HG03095 (cell line): Measurements from ENCODE around the gene C2CD4D.
A peak's percentile ranks its signal among the peaks of the same experiment; 100 is the strongest.

Source experiments
- ATAC-seq: cut with Tn5 transposase; IDR thresholded peaks from one replicate; pipeline ENCODE4 v1.9.1; 2021; ENCODE audit warnings: moderate library complexity; ENCODE audit not compliant: unreplicated experiment

The C2CD4D gene

DNA sequence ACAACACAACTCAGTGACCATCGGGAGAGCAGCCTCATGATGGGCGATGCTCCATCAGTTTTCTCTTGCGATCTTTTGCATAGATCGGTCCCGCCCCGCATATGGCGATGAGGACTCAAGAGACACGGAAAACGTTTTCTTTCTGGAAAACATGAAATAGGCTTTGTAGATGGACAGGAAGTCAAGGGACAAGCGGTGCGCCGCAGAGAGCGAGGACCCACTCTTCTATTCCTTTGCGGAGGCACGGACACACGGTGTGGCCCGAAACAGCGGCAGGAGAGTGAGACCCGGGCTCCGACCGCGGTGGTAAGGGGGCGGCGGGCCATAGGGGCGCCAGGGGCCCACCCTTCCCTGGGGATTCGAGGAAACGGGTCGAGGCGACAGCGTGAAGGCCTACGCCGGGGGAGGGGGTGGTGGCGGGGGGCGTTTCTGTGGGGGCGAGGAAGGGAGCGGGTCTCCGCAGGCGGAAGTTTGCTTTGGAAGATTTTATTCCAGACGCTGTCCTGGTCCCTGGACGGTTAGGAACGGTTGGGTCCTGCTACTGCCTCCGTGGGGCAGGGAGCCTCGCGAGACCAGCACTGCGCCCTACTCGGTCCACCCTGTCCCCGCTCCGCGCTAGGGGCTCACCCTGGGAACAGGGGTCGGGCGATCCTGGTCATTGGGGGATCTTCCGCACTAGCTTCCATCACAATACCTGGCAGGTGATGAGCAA is 48.5 kb downstream of the C2CD4D start:
- peak; percentile 3 for ATAC-seq

DNA sequence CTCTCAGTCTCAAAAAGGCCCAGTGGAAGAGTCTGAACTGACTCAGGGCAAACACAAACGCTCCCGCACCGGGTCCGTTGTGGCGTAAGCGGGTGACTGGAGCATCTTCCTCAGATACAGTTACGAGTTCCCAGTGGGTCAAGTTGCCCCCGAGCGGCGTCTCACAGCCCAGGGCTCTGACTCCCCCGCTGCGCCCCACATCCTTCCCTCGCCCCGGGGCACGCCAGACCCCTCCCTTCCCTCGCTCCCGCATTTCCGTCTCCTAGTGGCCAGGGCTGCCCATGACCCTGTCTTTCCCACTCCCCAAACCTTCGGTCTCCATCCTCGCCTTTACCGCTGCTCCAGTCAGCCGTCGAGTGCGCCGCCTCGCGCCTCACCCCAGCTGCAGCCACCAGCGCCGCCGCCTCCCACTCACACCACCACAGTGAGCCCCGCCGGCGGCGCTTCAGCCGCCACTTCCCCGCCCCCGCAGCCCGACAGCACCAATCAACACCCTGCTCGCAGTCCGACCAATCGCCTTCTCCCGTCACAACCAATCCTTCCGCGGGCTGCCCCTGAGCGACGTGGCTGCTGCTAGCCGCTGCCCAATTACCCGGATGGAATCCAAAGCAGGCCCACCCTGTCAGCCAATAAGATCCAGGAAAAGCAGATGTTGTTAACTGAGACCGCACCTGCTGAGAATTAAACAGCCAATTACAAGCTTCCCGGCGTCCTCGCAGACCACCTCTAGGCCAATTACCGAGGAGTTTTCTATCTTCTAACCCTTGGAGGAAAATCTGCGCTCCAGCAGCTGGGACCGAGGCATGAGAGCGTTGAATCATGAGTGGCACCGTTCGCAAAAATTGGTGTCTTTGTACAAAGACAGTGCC is 49.3 kb downstream of the C2CD4D start, which contains the start of gene TDRKH:
TSS of gene TDRKH (minus strand) at position 430 of the 869 bp plus-strand sequence. CDS start 7,478 bp downstream, outside the sequence.
- ATAC-seq, result peak; percentile 91
